ENCODE measurements around the gene SPEF2.
A peak's percentile ranks its signal among the peaks of the same experiment; 100 is the strongest.

The SPEF2 gene

GRCh38 chr5:35617435-35618303 lies at the start of gene SPEF2:
Gene SPEF2 (plus strand): TSS chr5:35617863. CDS start chr5:35617998, 135 bp downstream.
- TF ChIP-seq, protein P1, sequence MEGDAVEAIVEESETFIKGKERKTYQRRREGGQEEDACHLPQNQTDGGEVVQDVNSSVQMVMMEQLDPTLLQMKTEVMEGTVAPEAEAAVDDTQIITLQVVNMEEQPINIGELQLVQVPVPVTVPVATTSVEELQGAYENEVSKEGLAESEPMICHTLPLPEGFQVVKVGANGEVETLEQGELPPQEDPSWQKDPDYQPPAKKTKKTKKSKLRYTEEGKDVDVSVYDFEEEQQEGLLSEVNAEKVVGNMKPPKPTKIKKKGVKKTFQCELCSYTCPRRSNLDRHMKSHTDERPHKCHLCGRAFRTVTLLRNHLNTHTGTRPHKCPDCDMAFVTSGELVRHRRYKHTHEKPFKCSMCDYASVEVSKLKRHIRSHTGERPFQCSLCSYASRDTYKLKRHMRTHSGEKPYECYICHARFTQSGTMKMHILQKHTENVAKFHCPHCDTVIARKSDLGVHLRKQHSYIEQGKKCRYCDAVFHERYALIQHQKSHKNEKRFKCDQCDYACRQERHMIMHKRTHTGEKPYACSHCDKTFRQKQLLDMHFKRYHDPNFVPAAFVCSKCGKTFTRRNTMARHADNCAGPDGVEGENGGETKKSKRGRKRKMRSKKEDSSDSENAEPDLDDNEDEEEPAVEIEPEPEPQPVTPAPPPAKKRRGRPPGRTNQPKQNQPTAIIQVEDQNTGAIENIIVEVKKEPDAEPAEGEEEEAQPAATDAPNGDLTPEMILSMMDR (IDR thresholded peaks at IDR 0.05): peak; percentile 90

GRCh38 chr5:35575578-35575977 lies 42.1 kb upstream of the SPEF2 start:
- TF ChIP-seq, protein P1 (IDR thresholded peaks at IDR 0.05): no peak

DNA sequence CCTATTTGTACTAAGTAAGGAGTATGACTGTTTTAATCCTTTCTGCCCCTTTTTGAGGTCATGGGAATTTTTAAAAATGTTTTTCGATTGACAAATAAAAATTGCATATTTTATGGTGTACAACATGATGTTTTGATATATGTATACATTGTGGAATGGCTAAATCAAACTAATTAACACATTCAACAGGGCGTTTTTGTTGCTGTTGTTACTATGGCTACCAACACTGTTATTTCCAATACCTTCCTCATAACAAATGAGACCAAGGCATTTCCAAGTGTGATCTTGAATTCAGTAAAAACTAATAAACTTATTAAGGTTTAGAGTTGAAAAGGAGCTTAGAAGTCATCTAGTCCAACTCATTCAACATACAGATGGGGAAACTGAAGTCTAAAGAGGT lies 30.2 kb upstream of the SPEF2 start:
- TF ChIP-seq, protein P1 (IDR thresholded peaks at IDR 0.05): no peak

DNA sequence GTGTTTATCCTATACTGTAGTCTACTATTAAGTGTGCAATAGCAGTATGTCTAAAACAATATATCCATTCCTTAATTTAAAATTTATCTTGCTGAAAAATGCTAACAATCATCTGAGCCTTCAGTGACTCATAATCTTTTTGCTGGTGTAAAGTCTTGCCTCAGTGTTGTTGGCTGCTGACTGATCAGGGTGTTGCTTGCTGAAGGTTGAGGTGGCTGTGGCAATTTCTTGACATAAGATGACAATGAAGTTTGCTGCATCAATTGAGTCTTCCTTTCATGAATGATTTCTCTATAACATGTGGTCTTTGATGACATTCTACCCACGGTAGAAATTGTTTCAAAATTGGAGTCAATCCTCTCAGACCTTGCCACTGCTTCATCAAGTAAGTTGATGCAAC lies 24.3 kb upstream of the SPEF2 start:
- TF ChIP-seq, protein P1 (IDR thresholded peaks at IDR 0.05): no peak

GRCh38 chr5:35598707-35599370 lies 18.8 kb upstream of the SPEF2 start:
- TF ChIP-seq, protein P1 (IDR thresholded peaks at IDR 0.05): no peak

- TF ChIP-seq, protein P1 (IDR thresholded peaks at IDR 0.05): no peak
Measured at GRCh38 chr5:35600591-35600990, 17.1 kb upstream of the SPEF2 start.

GRCh38 chr5:35608881-35609779 lies 8.5 kb upstream of the SPEF2 start:
- TF ChIP-seq, protein P1 (IDR thresholded peaks at IDR 0.05): no peak
